Stimulated activated memory B cell treated with anti-CD40 and anti-IgM and Interleukin-4, amounts not matched to agents 10 μg/mL and 1 μg/mL and 100 μg/mL, for 72 hours (primary cell): ENCODE results near the gene KCNJ8.

Experiments
- ATAC-seq: fragments of 150-1000 bp; cut with Tn5 transposase; 2 replicates; pipeline ENCODE4 v1.10.0; 2021
- H3K27ac Mint-ChIP-seq: one replicate; pipeline ENCODE4 v1.8.0; 2022; ENCODE audit warnings: mild to moderate bottlenecking, mixed read lengths
- H3K27me3 Mint-ChIP-seq: one replicate; pipeline ENCODE4 v1.8.0; 2022; ENCODE audit warnings: mixed read lengths
- H3K36me3 Mint-ChIP-seq: one replicate; pipeline ENCODE4 v1.8.0; 2022; ENCODE audit warnings: mixed read lengths
- H3K4me1 Mint-ChIP-seq: one replicate; pipeline ENCODE4 v1.8.0; 2022; ENCODE audit warnings: mixed read lengths
- H3K4me3 Mint-ChIP-seq: one replicate; pipeline ENCODE4 v1.8.0; 2022; ENCODE audit warnings: mild to moderate bottlenecking, moderate library complexity, mixed read lengths
- H3K9me3 Mint-ChIP-seq: one replicate; pipeline ENCODE4 v1.8.0; 2022; ENCODE audit warnings: mixed read lengths

KCNJ8 gene

DNA sequence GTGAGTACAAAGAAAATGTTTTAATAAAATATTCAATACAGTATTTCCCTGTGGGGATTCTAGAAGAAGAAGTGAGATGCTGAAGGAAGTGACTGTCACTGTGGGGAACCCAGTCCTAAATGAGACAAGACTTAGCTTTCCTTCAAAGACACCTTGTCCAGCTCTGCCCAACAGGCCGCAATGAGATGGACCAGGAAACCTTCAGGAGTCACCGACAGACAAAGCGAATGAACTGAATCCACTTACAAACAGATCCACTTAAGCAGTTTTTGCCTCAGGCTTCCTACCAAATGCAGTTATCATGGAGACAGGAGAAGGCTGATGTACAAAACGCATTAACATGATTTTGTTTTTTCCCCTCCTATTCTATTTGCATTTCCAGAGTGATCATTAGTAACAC is 9.6 kb downstream of the KCNJ8 start:
- no peak for ATAC-seq
- Mint-ChIP-seq H3K36me3 (no peaks in the 10 kb centered on the region), H3K27ac (no peak overlapping the region), H3K4me3 (no peak overlapping the region), H3K9me3 (no peaks in the 10 kb centered on the region), H3K27me3 (no peaks in the 10 kb centered on the region), H3K4me1 (no peaks in the 10 kb centered on the region)

DNA sequence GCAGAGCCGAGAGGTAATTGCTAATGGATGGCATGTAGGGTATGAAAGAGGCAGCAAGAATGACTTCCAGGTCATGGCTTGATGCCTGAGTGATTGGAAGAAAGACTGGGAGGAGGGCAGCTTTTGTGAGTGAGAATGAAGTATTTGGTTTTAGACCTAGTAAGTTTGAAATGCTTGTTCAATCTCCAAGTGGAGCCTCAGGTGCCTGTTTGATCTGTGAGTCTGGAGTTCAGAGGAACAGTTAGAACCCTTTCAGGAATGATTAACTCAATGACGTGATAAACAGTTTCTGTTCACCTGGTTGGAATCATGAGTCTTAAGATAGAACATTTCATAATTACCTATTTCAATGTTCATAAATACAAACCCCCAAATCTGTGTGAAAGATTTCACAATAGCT is 10.4 kb downstream of the KCNJ8 start:
- H3K27me3 Mint-ChIP-seq, result no peaks in the 10 kb centered on the region
- H3K27ac Mint-ChIP-seq, result no peak overlapping the region
- H3K4me3 Mint-ChIP-seq, result no peak overlapping the region
- H3K36me3 Mint-ChIP-seq, result no peaks in the 10 kb centered on the region
- no peaks in the 10 kb centered on the region for H3K4me1 Mint-ChIP-seq
- H3K9me3 Mint-ChIP-seq, result peaks cover 3% of the 10 kb centered on the region
- no peak for ATAC-seq

DNA sequence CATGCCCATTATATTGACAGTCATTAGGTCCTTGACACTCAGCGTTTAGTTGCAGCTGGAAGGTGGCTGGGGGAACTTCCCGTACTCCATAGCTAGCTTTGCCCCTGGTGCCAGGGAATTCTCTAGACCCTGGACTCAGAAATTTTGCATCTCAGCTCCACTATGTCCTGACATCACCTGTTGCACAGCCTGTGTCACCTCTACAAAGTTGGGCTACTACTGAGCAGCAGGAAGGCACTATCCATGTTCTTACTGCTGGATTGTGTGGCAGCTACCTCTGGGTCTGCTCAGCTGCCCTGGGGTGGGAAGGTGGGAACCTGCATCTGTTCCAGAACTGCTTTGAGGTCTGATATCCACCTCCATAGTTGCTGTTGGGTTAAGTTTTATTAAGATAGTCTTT is 11.0 kb downstream of the KCNJ8 start:
- H3K36me3 Mint-ChIP-seq, result no peaks in the 10 kb centered on the region
- no peak overlapping the region for H3K4me3 Mint-ChIP-seq
- H3K9me3 Mint-ChIP-seq, result peaks cover 3% of the 10 kb centered on the region
- H3K4me1 Mint-ChIP-seq, result no peaks in the 10 kb centered on the region
- no peak overlapping the region for H3K27ac Mint-ChIP-seq
- peak; percentile 52 for ATAC-seq
- H3K27me3 Mint-ChIP-seq, result no peaks in the 10 kb centered on the region

DNA sequence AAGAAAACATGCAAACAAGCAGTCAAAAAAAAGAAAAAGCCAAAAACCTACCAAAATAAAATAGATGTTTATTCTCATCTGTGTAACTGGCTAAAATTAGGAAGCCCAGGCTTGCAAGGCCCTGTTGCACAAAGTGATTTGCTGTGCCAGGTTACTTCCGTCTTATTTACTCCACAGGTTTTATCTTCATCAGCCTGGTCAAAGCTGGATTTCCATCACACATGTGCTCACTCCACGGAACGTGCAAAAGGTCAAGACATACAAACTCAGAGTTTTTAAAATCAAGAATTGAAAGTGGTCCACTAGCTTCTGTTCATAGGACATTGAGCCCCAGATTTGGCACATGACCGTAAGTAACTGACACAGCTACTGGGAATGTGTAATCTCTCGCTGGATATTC is 14.8 kb downstream of the KCNJ8 start:
- no peaks in the 10 kb centered on the region for H3K36me3 Mint-ChIP-seq
- no peak overlapping the region for H3K27ac Mint-ChIP-seq
- H3K4me3 Mint-ChIP-seq, result no peak overlapping the region
- H3K9me3 Mint-ChIP-seq, result peaks cover 3% of the 10 kb centered on the region
- H3K4me1 Mint-ChIP-seq, result no peaks in the 10 kb centered on the region
- ATAC-seq, result no peak
- no peaks in the 10 kb centered on the region for H3K27me3 Mint-ChIP-seq

DNA sequence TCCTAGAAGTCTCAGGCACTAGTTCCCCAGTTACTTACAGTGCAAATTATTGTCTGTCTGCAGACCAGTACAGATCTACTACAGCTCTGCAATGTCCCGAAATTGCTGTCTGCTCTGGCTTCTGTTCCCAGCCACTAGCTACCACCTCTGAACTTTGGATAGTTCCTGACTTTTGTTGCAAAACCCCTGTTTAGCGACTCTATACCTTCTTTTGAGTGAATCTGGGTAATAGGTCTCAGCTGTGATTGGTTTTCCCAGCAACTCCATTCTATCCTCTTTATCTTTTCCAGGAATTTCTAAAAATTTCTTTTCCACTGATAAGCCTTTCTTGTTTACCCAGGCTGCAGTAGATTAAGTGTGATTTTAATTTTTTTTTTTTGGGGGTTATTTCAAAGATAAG is 16.8 kb downstream of the KCNJ8 start:
- Mint-ChIP-seq H3K36me3 (no peaks in the 10 kb centered on the region), H3K27ac (no peak overlapping the region), H3K4me3 (no peak overlapping the region), H3K4me1 (no peaks in the 10 kb centered on the region), H3K9me3 (peaks cover 3% of the 10 kb centered on the region), H3K27me3 (no peaks in the 10 kb centered on the region)
- no peak for ATAC-seq

DNA sequence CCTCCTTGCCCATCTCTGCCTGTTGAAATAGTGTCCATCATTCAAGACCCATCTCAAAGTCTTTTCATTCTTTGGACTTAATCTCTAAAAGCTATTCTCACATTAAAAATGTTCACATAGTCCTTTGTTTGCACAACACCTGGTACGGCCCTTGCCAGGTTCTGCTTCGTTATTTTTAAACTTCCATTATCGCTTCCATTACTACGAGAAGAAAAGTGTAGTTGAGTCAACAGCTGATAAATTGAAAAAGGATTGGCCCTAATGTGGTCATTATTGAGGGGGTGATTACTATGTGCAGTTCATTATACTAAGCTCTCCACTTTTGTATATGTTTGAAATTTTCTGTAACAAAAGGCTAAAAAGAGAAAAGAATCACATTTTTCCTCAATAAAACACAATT is 17.8 kb downstream of the KCNJ8 start:
- no peak for ATAC-seq
- peaks cover 3% of the 10 kb centered on the region for H3K9me3 Mint-ChIP-seq
- no peak overlapping the region for H3K4me3 Mint-ChIP-seq
- no peaks in the 10 kb centered on the region for H3K27me3 Mint-ChIP-seq
- no peaks in the 10 kb centered on the region for H3K4me1 Mint-ChIP-seq
- H3K27ac Mint-ChIP-seq, result no peak overlapping the region
- no peaks in the 10 kb centered on the region for H3K36me3 Mint-ChIP-seq

DNA sequence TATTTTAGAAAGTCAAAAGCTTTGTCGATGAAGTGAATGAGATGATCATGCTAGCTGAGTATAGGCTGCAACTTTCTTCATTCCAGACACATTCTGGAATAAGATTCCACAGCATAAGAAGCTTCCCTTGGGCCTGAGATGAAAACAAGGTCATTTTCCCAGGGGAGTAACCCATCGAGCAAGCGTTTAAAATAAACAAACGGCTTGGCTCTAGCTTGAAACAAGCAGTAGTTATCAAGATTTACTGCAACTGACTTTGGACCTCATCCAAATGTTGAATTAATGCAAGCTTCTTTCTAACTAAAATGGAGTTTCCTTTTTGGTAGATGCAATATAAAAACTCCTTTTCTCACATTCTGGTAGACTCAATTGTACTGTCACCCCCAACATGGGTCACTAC is 23.0 kb downstream of the KCNJ8 start:
- Mint-ChIP-seq H3K4me1 (no peaks in the 10 kb centered on the region), H3K4me3 (no peak overlapping the region), H3K27ac (no peak overlapping the region), H3K36me3 (no peaks in the 10 kb centered on the region), H3K27me3 (peaks cover 21% of the 10 kb centered on the region), H3K9me3 (no peaks in the 10 kb centered on the region)
- no peak for ATAC-seq

DNA sequence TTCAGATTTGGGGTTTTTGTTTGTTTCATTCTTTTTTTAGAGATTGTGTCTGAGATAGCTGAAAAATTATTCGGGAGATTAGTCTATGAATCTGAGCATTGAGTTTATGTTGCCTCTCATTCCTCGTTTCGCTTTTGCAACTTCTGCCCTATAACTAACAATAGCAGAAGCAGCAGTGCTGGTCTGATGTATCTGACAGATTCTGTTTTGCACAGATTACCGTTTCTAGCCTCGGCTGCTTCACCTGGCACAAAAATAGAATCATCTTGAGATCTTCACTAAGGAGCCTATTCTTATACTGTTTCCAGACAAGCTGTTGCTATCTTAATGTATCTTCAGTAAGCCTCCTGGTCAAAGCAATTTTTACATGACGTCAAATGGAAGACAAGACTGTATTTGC is 29.2 kb downstream of the KCNJ8 start:
- Mint-ChIP-seq H3K36me3 (no peaks in the 10 kb centered on the region), H3K27me3 (peaks cover 41% of the 10 kb centered on the region), H3K4me3 (no peak overlapping the region), H3K4me1 (no peaks in the 10 kb centered on the region), H3K27ac (no peak overlapping the region), H3K9me3 (peaks cover 2% of the 10 kb centered on the region)
- no peak for ATAC-seq

DNA sequence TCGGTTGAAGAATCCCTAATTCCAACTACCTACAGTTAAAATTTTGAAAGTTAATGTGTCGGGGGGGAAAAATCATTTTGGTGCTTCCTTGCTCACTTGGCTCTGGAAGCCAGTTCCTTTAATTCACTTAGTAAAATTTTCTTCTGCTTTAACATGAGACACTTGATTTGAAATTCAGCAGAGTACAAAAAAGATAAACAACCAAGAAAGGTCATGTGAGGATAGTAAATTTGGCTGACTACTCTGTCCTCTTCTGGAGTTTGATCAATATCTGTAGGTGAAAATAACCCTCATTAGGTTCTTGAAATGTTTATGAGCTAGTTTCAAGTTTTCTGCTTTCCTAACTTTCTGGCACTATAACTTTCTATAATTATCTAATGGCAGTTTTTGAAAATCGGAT is 43.4 kb downstream of the KCNJ8 start:
- H3K4me3 Mint-ChIP-seq, result no peak overlapping the region
- H3K27ac Mint-ChIP-seq, result no peak overlapping the region
- peaks cover 21% of the 10 kb centered on the region for H3K27me3 Mint-ChIP-seq
- H3K36me3 Mint-ChIP-seq, result no peaks in the 10 kb centered on the region
- H3K9me3 Mint-ChIP-seq, result peaks cover 8% of the 10 kb centered on the region
- no peak for ATAC-seq
- no peaks in the 10 kb centered on the region for H3K4me1 Mint-ChIP-seq

DNA sequence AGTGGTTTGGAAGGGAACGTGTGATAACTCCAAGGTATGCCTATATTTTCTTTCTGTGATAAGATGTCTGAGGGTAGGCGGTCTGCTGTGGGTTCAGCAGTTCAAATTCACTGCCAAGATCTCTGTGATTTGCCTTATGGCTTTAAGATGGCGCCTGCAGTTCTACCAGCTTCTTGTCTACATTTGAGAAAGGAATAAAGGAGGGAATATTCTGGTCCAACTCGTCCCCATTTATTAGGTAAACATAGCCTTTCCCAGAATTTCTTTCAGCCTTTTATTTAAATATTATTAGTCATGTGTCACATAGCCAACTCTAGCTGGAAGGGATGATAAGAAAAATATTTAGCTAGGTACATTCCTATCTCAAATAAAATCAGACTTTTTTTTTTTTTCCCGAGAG is 48.8 kb downstream of the KCNJ8 start:
- no peak overlapping the region for H3K27ac Mint-ChIP-seq
- H3K36me3 Mint-ChIP-seq, result no peaks in the 10 kb centered on the region
- H3K4me3 Mint-ChIP-seq, result no peak overlapping the region
- H3K9me3 Mint-ChIP-seq, result no peaks in the 10 kb centered on the region
- H3K4me1 Mint-ChIP-seq, result no peaks in the 10 kb centered on the region
- ATAC-seq, result no peak
- no peaks in the 10 kb centered on the region for H3K27me3 Mint-ChIP-seq

DNA sequence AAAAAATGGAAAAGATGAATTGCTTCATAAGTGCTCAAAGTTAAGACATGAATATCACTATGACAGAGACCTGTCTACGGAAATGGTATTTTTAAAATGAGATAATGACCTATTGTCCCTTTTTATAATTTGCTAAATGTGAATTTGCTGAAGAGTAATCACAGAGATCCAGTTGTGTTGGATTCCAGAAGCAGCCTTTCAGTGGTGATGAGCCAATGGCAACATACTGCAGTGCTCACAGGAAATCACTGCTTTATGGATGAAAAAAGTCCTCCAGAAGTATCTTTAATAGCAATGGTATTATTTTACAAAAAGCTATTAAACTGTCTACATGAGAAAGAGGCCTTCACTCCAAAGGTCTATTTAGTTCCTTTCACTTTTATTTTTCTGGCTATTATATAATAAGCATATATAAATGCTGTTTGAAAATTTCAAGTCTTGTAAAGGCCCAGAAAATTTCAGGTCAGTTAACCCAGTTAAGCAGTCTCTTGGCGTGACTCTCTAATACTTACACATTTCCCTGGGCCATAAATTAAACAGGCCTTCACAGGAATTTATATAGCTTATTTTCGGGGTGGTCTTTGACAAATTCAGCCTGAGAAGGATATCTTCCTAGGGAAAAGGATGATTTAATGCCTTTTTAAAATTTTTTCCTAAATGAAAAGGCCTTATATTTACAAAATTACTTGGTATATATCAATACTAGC is 55.4 kb downstream of the KCNJ8 start:
- Mint-ChIP-seq H3K27ac (no peak overlapping the region), H3K27me3 (peaks cover 20% of the 10 kb centered on the region), H3K4me3 (no peak overlapping the region), H3K36me3 (no peaks in the 10 kb centered on the region), H3K9me3 (no peaks in the 10 kb centered on the region), H3K4me1 (no peaks in the 10 kb centered on the region)
- ATAC-seq, result no peak

DNA sequence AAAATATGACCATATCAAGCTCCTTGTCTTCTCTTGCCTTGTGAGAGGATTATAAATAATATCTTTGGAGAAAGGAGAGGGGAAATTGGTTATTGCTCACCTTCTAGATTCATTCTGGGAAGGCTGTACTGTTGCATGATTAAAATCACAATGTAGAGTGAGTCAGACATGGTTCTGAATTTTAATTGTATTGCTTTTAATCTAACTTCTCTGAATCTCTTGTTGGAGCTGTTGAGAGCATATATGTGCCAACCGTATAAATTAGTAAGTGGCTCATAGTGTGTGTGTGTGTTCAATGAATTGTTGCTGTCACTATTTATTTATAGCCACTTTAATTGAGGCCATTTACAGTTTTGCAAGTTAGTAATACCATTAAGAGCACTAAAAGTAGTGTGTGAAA is 56.1 kb downstream of the KCNJ8 start:
- peaks cover 25% of the 10 kb centered on the region for H3K27me3 Mint-ChIP-seq
- H3K4me1 Mint-ChIP-seq, result no peaks in the 10 kb centered on the region
- ATAC-seq, result no peak
- H3K9me3 Mint-ChIP-seq, result no peaks in the 10 kb centered on the region
- no peaks in the 10 kb centered on the region for H3K36me3 Mint-ChIP-seq
- H3K27ac Mint-ChIP-seq, result no peak overlapping the region
- H3K4me3 Mint-ChIP-seq, result no peak overlapping the region

DNA sequence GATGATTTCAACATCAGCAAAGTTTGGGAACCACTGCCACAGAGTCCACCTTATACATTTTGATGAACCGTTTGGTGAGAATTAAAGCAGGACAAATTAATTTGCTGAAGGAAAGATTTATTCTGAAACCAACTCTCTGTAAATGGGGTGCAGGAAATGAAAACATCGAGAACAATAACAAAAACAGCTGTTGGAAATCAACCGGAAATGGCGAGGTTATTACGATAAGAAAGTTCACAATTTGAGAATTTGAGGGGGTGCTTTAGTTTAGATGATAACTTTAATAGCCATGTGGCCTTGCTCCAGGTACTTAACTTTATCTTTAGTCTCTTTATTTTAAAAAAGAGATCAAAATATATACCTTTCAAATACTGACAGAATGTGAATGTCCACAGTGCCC is 56.7 kb downstream of the KCNJ8 start:
- no peaks in the 10 kb centered on the region for H3K4me1 Mint-ChIP-seq
- no peaks in the 10 kb centered on the region for H3K9me3 Mint-ChIP-seq
- H3K4me3 Mint-ChIP-seq, result no peak overlapping the region
- H3K27me3 Mint-ChIP-seq, result peaks cover 25% of the 10 kb centered on the region
- no peak overlapping the region for H3K27ac Mint-ChIP-seq
- no peak for ATAC-seq
- no peaks in the 10 kb centered on the region for H3K36me3 Mint-ChIP-seq

DNA sequence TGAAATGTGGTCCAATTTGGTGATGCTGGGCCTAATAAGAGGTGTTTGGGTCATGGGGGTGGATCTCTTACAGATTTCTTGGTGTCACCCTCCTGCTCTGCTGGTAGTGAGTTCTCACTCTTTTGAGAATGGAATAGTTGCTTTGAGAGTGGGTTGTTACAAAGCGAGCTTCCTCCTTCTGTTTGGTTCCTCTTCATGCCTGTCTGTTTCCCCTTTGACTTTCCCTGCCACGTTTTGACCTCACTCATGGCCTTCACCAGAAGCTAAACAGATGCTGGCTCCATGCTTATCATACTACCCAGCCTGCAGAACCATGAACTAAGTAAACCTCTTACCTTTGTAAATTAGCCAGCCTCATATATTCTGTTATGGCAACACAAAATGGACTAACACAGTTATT is 59.1 kb downstream of the KCNJ8 start:
- Mint-ChIP-seq H3K4me3 (no peak overlapping the region), H3K4me1 (no peaks in the 10 kb centered on the region), H3K36me3 (no peaks in the 10 kb centered on the region), H3K9me3 (no peaks in the 10 kb centered on the region), H3K27me3 (peaks cover 41% of the 10 kb centered on the region), H3K27ac (no peak overlapping the region)
- no peak for ATAC-seq
